HG02588 (cell line): ENCODE measurements around the gene TTBK1.
"Not testable (repeated sequence)": the region's sequence is repeated elsewhere in the genome, so short reads cannot be mapped to it uniquely, and the experiment has no call there.

ENCODE experiments used
- ATAC-seq: cut with Tn5 transposase; IDR thresholded peaks from one replicate; pipeline ENCODE4 v1.9.1; 2021; ENCODE audit warnings: mild to moderate bottlenecking, moderate library complexity; ENCODE audit not compliant: unreplicated experiment

Gene TTBK1

DNA sequence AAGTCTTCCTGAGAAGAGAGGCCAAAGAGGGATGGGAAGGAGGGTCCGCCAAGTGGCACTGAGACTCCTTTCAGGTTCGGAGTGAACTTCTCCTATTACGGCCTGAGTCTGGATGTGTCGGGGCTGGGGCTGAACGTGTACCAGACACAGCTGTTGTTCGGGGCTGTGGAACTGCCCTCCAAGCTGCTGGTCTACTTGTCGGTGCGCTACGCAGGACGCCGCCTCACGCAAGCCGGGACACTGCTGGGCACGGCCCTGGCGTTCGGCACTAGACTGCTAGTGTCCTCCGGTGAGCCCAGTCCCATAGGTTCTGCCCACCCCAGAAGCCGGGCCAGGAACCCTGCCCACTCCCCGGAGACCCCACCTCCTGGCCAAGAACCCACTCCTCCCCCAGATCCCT lies 58.8 kb downstream of the TTBK1 start:
- ATAC-seq = no peak

- ATAC-seq = not testable (repeated sequence)
Measured at GRCh38 chr6:43303006-43303405, 59.7 kb downstream of the TTBK1 start.

GRCh38 chr6:43303751-43304331 lies 60.6 kb downstream of the TTBK1 start:
- ATAC-seq = no peak

DNA sequence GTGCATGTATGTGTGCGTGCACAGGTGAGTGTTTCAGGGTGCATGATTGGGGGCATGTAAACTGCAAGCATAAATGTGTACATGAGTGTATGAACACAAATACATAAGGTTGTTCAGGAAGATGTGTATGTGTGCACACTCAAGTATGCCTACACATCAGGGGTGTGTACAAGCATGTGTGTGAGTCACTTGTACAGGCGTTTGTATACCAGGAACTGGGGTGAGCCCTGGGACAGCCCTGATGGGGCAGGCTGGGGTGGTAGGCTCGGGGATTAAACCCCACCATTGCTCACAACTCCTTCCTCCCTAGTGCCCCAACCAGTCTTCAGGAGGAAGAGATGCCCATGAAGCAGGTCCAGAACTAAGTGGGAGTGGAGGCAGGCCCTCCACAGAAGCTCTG lies 61.1 kb downstream of the TTBK1 start:
- ATAC-seq = no peak

DNA sequence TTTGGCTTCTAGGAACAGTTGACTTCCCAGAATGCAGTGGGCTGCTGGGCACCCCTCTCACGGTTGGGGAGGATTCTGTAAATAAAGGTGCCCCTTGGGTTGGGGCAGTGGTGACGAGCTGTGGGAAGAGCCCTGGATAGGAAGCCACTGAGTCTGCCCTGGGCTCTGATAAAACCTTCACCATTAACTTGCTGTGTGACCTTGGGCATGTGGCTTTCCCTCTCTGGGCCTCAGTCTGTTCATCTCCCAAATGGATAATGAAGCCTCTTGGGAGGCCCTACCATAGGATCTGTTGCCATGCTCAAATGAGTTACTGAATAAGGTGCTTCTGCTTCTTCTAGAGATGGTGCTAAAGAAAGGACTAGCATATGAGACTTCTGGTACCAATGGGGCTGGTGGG lies 61.6 kb downstream of the TTBK1 start:
- no peak for ATAC-seq

DNA sequence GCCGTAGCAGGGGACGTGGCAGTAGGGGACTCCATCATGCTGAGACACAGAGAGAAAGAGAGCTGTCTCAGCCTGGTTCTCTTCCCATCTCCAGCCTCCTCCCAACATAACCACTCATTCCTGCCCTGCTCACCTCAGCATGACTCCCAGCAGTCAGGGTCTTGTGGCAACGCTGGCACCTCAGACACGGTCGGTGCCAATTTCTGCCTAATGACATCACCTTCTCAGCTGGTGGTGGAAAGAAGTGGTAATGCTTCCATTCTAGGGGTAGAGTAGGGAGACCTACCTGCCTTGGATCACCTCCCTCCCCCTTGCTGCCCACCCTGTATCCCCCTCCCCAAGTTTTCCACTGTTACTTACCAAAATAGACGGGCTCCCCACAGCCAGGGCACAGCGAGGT lies 62.8 kb downstream of the TTBK1 start:
- ATAC-seq = no peak

GRCh38 chr6:43307451-43308100 lies 64.3 kb downstream of the TTBK1 start:
- ATAC-seq = no peak

DNA sequence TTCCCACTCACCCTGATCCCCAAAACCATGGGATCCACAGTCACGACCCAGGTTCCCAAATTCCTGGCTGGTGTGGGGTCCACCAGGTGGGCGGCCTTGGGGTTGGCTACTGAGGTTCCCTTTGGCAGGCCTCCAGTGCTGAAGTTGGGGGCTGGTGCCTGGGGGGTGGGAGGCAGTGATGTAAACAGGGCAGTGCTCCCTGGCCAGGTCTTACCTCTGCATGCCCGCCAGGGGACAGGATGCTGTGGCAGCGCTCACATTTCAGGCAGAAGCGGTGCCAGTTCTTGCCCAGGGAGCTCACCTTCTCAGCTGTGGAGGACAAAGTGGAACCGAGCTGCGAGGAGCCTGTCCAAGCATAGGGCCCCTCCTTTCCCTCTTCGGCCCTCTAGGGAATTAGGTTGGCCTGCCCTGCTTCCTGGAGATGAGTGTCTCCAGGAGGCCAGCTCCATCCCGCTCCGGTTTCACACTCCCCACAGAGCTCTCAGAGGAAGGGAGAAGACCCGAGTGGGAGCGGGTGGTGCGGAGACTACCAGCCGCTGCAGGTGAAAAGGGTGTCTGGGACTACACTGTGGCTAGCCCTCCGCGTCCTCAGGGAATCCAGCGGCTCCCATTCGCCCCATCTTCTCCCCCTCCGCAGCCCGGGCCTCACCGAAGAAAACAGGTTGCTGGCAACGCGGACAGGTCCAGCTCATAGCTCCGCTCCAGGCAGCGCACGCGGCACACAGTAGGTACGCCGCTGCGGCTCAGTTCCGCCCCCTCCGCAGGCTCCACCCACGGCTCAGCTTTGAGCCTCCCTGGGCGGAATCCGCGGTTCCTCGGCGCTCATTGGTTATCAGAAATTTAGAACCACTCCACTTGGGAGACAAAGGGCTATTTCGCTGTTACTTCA lies 65.1 kb downstream of the TTBK1 start, which contains the start of gene CRIP3:
Gene CRIP3, minus strand, starts transcription at position 726 of the 889 bp plus-strand sequence. Its CDS starts 34 bp downstream, at position 692.
- ATAC-seq = no peak

DNA sequence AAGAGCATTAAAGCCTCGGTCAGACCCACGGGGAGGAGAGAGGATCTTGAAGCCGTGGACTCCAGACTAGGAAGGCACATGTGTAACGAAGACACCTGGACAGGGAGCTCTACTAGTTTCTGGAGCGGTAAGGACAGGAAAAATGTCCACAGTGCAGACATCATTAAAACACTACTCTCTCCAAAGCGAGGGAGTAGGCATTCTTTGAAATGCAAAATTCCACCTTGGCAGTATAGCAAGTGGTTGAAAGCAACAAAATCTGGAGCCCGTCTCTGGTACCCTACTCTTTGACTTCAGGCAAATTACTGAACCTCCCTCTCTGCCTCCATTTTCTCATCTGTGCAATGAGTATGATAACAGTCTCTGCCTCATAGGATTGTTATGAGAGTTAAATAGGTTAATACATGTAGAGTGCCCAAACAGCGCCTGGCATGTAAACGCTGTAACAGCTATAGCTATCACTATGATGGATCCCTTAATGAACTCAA lies 65.8 kb downstream of the TTBK1 start:
- no peak for ATAC-seq

DNA sequence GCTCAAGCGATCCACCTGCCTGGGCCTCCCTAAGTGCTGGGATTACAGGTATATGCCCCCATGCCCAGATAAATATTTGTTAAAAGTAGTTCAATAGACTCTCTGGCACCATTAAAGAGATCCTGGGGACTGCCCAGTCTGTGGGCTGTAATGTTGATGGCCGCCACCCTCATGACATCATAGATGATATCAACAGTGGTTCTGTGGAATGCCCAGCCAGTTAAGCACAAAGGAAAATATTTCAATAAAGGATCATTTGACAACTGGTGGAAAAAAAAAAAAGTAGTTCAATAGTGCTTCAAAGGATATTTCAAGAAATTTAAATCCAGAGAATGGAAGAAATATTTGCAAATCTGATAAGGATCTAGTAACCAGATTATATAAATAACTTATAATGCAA lies 66.9 kb downstream of the TTBK1 start:
- ATAC-seq = no peak

DNA sequence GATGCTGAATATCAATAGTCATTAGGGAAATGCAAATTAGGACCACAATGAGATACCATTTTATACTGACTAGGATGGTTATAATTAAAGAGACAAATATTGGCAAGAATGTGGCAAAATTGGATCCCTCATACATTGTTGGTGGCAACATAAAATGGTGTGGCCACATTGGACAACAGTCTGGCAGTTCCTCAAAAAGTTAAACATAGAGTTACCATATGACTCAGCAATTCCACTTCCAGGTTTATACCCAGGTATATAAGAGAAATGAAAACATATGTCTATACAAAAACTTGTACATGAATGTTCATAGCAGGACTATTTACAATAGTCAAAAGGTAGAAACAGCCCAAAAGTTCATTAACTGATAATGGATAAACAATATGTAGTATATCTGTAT lies 67.3 kb downstream of the TTBK1 start:
- no peak for ATAC-seq

GRCh38 chr6:43311666-43312065 lies 68.4 kb downstream of the TTBK1 start:
- no peak for ATAC-seq

DNA sequence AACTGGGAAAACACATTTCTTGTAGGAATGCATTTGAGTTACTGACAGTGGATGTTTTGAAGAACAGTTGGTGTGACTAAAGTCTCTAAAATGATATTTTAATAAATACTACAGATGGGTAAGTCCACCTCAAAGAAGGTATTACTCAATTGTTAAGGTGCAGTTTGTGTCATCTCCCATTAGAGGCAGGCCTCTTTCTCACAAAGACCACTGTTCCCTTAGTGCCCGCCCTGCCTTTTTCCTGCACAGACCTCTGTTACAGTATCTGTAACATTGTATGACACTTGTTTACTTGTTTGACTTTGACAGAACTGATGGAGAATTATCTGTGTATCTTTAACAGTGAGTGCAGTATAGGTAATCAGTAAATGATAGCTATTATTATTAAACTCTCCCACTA lies 70.5 kb downstream of the TTBK1 start:
- ATAC-seq = no peak

DNA sequence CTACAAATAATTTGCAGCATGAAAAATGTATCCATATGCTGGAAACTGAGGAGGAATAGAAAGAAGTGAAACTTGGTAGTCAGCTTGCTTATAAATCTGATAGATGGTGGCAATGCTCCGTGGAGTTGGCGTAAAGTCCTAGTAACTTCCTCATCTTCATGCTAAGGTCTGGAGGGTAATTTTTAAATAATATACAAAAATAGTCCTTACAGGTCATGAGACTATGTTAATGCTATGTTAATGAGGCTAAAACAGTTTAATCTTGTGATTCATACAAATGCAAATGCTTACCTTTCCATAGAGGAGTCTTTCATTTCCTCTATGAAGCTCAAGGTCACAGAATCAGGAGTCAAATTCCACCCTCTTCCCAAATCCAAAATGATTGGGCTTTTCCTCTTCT lies 74.7 kb downstream of the TTBK1 start:
- no peak for ATAC-seq

DNA sequence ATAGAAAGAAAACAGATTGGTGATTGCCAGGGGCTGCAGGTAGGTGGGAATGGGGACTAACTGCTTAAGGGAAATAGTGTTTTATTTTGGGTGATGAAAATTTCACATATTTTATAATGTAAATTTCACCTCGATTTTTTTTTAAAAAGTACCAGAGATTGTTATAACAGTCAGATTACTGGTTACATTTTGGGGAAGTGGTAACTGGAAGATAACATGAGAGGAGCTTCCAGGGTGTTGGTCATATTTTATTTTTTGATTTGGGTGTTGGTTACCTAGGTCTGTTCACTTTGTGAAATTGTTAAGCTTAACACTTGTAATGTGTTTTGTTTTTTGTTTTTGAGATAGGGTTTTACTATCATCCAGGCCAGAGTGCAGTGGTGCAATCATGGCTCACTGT lies 82.6 kb downstream of the TTBK1 start:
- ATAC-seq = no peak

- ATAC-seq = no peak
Measured at GRCh38 chr6:43328528-43328927, 85.2 kb downstream of the TTBK1 start.

DNA sequence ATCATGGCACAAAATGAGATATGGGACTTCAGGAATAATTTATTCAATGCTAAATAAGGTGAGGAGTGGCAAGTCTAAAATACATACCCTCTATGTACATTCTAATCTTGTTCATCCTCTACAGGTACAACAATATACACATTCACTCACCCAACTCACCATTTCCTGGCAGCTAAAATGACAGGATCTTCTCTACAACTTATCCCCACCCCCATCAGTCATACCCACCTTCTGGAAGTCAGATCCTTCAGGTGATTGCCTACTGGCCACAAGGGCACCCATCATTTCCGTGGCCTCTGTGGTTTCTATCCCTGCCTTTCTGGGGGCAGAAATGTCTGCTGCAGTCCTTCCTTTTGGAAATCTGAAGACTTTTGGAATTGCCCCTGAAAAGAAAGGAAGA lies 88.2 kb downstream of the TTBK1 start:
- ATAC-seq = no peak

- no peak for ATAC-seq
Measured at GRCh38 chr6:43331891-43332290, 88.6 kb downstream of the TTBK1 start.

GRCh38 chr6:43334466-43335095 lies 91.3 kb downstream of the TTBK1 start:
- no peak for ATAC-seq

- no peak for ATAC-seq
Measured at GRCh38 chr6:43335469-43335868, 92.2 kb downstream of the TTBK1 start.

- no peak for ATAC-seq
Measured at GRCh38 chr6:43336382-43336781, 93.1 kb downstream of the TTBK1 start.
